ENCODE data around the gene IQGAP1. TPM values are rescaled to one million over a fixed set of nuclear protein-coding genes. Genes with fewer than 3 reads are reported as not detected.
A peak's percentile ranks its signal among the peaks of the same experiment; 100 is the strongest.

Gene IQGAP1
- total RNA-seq, 4 donors from 2014 or later = 162 to 334 (median 168) TPM

DNA sequence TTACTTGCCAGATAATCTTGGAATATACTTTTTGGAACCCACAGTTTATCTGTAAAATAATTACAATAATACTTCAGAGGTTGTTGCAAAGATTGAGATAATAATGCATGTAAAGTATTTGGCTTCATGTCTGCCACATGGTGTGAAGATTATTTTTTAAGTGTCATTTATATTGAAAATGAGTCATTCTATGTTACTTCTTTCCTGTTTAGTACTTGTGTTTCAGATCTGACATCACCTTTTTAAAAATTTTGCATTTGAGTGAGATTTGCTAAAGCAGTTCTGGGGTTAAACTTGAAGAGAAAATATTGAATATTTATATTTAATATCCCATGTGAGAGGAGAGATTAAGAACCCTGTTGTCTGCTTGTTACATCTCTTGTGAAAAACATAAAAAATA is 31.2 kb downstream of the IQGAP1 start:
- no peak for DNase-seq
- H3K9me3 ChIP-seq = no peaks in the 10 kb centered on the region
- no peaks in the 10 kb centered on the region for H3K27me3 ChIP-seq
- H3K27ac ChIP-seq = peak overlapping the region in 1 of 4 donors; percentile 70
- peaks cover 0 to 58% (median 7%) of the 10 kb centered on the region in 4 donors for H3K4me1 ChIP-seq
- H3K36me3 ChIP-seq = no peaks in the 10 kb centered on the region
- TF ChIP-seq, protein P1, sequence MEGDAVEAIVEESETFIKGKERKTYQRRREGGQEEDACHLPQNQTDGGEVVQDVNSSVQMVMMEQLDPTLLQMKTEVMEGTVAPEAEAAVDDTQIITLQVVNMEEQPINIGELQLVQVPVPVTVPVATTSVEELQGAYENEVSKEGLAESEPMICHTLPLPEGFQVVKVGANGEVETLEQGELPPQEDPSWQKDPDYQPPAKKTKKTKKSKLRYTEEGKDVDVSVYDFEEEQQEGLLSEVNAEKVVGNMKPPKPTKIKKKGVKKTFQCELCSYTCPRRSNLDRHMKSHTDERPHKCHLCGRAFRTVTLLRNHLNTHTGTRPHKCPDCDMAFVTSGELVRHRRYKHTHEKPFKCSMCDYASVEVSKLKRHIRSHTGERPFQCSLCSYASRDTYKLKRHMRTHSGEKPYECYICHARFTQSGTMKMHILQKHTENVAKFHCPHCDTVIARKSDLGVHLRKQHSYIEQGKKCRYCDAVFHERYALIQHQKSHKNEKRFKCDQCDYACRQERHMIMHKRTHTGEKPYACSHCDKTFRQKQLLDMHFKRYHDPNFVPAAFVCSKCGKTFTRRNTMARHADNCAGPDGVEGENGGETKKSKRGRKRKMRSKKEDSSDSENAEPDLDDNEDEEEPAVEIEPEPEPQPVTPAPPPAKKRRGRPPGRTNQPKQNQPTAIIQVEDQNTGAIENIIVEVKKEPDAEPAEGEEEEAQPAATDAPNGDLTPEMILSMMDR (IDR thresholded peaks at IDR 0.05) = no peak
- TF ChIP-seq POLR2A (IDR thresholded peaks at IDR 0.05) = no peak
- no peak overlapping the region for H3K4me3 ChIP-seq

DNA sequence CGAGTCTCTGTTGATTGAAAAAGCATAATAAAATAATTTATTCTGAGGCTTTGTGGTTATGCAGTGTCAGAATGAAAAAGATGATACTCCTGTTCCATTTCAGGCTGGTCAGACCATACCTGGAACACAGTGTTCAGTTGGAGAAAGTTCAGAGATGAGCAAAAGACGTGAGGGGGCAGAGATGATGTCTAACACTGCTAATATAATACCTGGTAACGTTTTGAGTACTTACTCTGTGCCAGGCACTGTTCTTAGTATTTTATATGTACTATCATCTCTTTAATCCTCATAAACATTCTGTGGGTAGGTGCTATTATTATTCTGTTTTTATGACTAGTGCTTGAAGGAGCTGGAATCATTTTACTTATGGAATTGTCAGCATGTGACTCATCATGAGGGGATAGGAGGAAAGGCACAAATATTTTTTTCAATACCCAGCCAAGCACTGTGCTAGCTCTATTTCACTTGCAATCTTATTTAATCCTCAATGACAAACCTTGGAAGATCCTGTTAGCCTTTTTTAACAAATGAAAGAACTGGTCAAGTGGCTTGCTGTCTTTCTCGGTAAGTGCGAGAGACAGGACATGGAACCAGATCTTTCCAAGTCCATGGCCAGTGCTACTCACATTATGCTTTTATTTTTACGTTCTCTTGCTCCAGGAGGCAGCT is 31.8 kb downstream of the IQGAP1 start:
- no peak for DNase-seq
- peak overlapping the region in 2 of 4 donors; percentile 13 to 70 for H3K27ac ChIP-seq
- H3K27me3 ChIP-seq = no peaks in the 10 kb centered on the region
- TF ChIP-seq, protein P1 (IDR thresholded peaks at IDR 0.05) = no peak
- no peak for TF ChIP-seq POLR2A (IDR thresholded peaks at IDR 0.05)
- H3K36me3 ChIP-seq = no peaks in the 10 kb centered on the region
- no peak overlapping the region for H3K4me3 ChIP-seq
- peaks cover 0 to 51% (median 7%) of the 10 kb centered on the region in 4 donors for H3K4me1 ChIP-seq
- no peaks in the 10 kb centered on the region for H3K9me3 ChIP-seq

DNA sequence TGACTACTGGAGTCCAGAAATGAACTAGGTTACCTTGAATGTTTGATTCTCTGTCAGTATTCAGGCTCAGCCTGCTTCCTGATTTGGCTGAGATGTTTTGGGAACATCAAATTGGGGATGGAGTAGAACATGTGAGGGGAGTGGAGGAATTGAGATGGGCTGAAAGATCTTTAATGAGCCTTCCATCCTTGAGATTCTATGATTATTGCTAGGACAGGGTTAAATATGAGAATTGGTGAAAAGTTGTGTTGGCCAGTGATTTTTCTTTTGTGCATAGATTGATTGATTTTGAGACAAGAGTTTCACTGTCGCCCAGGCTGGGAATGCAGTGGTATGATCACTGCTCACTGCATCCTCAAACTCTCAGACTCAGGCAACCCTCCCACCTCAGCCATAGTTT is 32.4 kb downstream of the IQGAP1 start:
- DNase-seq = no peak
- Histone ChIP-seq H3K36me3 (no peaks in the 10 kb centered on the region), H3K4me1 (peaks cover 0 to 51% (median 7%) of the 10 kb centered on the region in 4 donors), H3K4me3 (no peak overlapping the region), H3K27me3 (no peaks in the 10 kb centered on the region), H3K9me3 (no peaks in the 10 kb centered on the region), H3K27ac (peak overlapping the region in 2 of 4 donors; percentile 13 to 70)
- no peak for TF ChIP-seq POLR2A (IDR thresholded peaks at IDR 0.05)
- TF ChIP-seq, protein P1 (IDR thresholded peaks at IDR 0.05) = no peak

DNA sequence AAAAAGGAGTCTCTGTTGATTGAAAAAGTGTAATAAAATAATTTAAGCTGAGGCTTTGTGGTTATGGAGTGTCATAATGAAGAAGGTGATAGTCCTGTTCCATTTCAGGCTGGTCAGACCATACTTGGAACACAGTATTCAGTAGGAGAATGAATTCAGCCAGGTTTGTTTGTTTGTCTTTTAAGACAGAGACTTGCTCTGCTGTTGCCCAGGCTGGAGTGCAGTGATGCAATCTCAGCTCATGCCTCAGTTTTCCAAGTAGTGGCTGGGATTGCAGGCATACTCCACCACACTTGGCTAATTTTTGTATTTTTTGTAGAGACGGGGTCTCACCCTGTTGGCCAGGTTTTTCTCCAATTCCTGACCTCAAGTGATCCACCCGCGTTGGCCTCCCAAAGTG is 33.5 kb downstream of the IQGAP1 start:
- Histone ChIP-seq H3K27me3 (no peaks in the 10 kb centered on the region), H3K4me3 (no peak overlapping the region), H3K4me1 (peaks cover 0 to 57% (median 9%) of the 10 kb centered on the region in 4 donors), H3K27ac (no peak overlapping the region), H3K9me3 (no peaks in the 10 kb centered on the region), H3K36me3 (no peaks in the 10 kb centered on the region)
- TF ChIP-seq POLR2A (IDR thresholded peaks at IDR 0.05) = no peak
- TF ChIP-seq, protein P1 (IDR thresholded peaks at IDR 0.05) = no peak
- no peak for DNase-seq

DNA sequence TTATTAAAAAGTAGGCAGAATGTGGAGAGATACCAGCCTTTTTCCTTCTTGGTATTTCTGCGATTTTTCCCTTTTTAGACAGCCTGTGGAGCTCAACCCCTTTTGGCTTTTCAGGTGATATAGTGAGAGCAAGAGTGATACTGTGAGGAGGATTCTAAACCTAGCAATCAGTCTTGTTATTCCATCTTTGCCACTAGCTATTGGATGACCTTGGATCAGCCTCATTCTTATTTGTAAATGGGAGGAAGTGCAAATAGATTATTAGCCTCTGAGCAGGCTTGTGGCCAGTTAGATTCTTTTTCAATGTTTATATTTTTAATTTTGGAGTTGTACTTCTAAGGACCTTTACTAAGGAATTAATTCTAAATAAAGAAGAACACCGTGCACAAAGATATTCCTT is 34.0 kb downstream of the IQGAP1 start:
- no peak for TF ChIP-seq POLR2A (IDR thresholded peaks at IDR 0.05)
- TF ChIP-seq, protein P1 (IDR thresholded peaks at IDR 0.05) = no peak
- Histone ChIP-seq H3K27ac (no peak overlapping the region), H3K4me3 (no peak overlapping the region)

More for the DNA sequence above, 34.0 kb downstream of the IQGAP1 start:
- Histone ChIP-seq H3K4me1 (peaks cover 0 to 57% (median 9%) of the 10 kb centered on the region in 4 donors), H3K9me3 (no peaks in the 10 kb centered on the region), H3K36me3 (peaks cover 0 to 1% (median 0%) of the 10 kb centered on the region in 3 donors), H3K27me3 (no peaks in the 10 kb centered on the region)
- DNase-seq = no peak

All from Peyer's patch (tissue), 4 donors.